ENCODE results near the gene CDH23.

DNA sequence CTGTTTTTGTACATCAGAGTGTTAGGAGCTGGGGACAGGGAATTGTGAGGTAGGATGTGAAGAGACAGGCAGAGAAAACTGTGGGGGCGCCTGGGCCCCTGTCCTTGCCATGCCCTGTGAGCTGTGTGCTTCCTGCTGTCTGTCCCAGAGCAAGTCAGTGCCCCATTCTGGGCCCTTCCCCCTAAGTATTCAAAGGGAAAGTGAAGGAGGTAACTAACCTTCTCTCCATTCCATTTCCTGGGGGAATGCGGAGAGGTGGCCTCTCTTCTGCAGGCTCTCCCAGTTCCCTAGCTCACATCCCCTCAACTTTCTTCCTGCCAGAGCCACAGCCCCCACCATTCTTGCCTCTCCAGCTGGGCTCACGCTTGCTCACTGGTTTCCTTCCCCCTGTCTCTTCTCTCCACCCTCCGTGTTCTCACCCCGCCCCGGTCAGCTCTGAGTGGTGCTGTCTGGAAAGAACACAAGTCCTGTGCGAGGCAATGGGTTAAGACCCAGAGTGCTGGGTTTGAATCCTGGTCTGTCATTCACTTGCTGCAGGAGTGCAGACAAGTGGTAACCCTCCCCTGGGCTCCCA is 386.3 kb downstream of the CDH23 start:
- TF ChIP-seq LEF1 (IDR thresholded peaks at IDR 0.05; ENCODE audit: borderline replicate concordance) (no peak), ARNT (IDR thresholded peaks at IDR 0.05) (no peak), BHLHE40 (IDR thresholded peaks at IDR 0.05; ENCODE audit: borderline replicate concordance) (no peak), PKNOX1 (IDR thresholded peaks at IDR 0.05) (no peak), SP1 (IDR thresholded peaks at IDR 0.05) (no peak), TARDBP (IDR thresholded peaks at IDR 0.05) (no peak), FOXM1 (IDR thresholded peaks at IDR 0.05; ENCODE audit: borderline replicate concordance) (no peak), NFRKB (IDR thresholded peaks at IDR 0.05) (no peak), ELF4 (IDR thresholded peaks at IDR 0.05) (no peak), SUZ12 (IDR thresholded peaks at IDR 0.05) (no peak), FOXK2 (IDR thresholded peaks at IDR 0.05) (no peak), HDGF (IDR thresholded peaks at IDR 0.05; ENCODE audit: borderline replicate concordance) (no peak)

Data from HEK293T (cell line).